ENCODE data around the gene DAPK2. TPM values are rescaled to one million over a fixed set of nuclear protein-coding genes. Genes with fewer than 3 reads are reported as not detected.

The DAPK2 gene
- total and polyA plus RNA-seq, 2 of the 13 experiments (the other 11 are each of a cell fraction or from before 2014, with no cell fraction given), result 0.33 to 0.63 TPM

DNA sequence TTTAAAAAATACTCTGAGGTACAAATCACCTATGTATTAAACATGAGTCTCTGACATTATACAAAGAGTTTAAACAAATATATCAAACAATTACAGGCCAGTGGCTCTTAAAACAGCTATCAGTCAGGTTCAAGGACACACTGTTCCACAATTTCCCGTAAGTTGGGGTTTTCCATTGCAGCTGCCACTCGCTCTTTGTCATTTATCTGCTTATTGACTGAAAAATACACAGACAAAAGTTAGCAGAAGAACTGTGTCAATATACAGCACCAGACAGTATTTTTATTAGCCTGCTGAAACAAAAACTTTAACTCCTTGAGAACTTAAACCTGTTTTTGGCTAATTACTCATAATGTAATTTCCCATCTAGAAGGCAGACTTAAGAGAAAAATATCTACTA lies 26.5 kb upstream of the DAPK2 start (continued):
- TF ChIP-seq, protein P1, sequence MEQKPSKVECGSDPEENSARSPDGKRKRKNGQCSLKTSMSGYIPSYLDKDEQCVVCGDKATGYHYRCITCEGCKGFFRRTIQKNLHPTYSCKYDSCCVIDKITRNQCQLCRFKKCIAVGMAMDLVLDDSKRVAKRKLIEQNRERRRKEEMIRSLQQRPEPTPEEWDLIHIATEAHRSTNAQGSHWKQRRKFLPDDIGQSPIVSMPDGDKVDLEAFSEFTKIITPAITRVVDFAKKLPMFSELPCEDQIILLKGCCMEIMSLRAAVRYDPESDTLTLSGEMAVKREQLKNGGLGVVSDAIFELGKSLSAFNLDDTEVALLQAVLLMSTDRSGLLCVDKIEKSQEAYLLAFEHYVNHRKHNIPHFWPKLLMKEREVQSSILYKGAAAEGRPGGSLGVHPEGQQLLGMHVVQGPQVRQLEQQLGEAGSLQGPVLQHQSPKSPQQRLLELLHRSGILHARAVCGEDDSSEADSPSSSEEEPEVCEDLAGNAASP (CRISPR knock-in tag; IDR thresholded peaks at IDR 0.05; ENCODE audit: borderline replicate concordance), result peak; percentile 91
- TF ChIP-seq MAZ (IDR thresholded peaks at IDR 0.05; ENCODE audit: borderline replicate concordance, low read depth, low read length) (no peak), MAZ (CRISPR knock-in tag; IDR thresholded peaks at IDR 0.05; ENCODE audit: low read depth) (no peak), POLR2A (IDR thresholded peaks at IDR 0.05; ENCODE audit: insufficient read depth in 1 of 2, low read depth in 2 of 2, low read length in 2 of 2) (no peak), SNAPC4 (CRISPR knock-in tag; IDR thresholded peaks at IDR 0.05) (no peak), HIVEP1 (CRISPR knock-in tag; IDR thresholded peaks at IDR 0.05) (no peak), PPARG (CRISPR knock-in tag; conservative IDR thresholded peaks at IDR 0.05) (peak; percentile 85), MBD4 (IDR thresholded peaks at IDR 0.05; ENCODE audit: borderline replicate concordance, low read length) (no peak), MED13 (CRISPR knock-in tag; IDR thresholded peaks at IDR 0.05) (no peak), ZNF441 (CRISPR knock-in tag; IDR thresholded peaks at IDR 0.05; ENCODE audit: borderline replicate concordance) (no peak), POLR2G (IDR thresholded peaks at IDR 0.05; ENCODE audit: low read depth, low read length) (no peak), ZMAT5 (CRISPR knock-in tag; IDR thresholded peaks at IDR 0.05; ENCODE audit: borderline replicate concordance, low read depth) (no peak), WIZ (CRISPR knock-in tag; IDR thresholded peaks at IDR 0.05) (no peak), MTF2 (CRISPR knock-in tag; IDR thresholded peaks at IDR 0.05; ENCODE audit: borderline replicate concordance) (no peak), STAT5B (CRISPR knock-in tag; IDR thresholded peaks at IDR 0.05) (no peak), PHF5A (CRISPR knock-in tag; IDR thresholded peaks at IDR 0.05; ENCODE audit: low read depth, unreplicated experiment) (no peak), CREM (IDR thresholded peaks at IDR 0.05) (peak; percentile 85), CREM (CRISPR knock-in tag; IDR thresholded peaks at IDR 0.05) (no peak), RAD21 (CRISPR knock-in tag; IDR thresholded peaks at IDR 0.05) (no peak), ATF3 (CRISPR knock-in tag; IDR thresholded peaks at IDR 0.05) (0 out of 2 replicates have a peak, but pooled peaks have one; percentile 22), KDM1A (CRISPR knock-in tag; IDR thresholded peaks at IDR 0.05) (no peak)
- TF ChIP-seq, protein P2, sequence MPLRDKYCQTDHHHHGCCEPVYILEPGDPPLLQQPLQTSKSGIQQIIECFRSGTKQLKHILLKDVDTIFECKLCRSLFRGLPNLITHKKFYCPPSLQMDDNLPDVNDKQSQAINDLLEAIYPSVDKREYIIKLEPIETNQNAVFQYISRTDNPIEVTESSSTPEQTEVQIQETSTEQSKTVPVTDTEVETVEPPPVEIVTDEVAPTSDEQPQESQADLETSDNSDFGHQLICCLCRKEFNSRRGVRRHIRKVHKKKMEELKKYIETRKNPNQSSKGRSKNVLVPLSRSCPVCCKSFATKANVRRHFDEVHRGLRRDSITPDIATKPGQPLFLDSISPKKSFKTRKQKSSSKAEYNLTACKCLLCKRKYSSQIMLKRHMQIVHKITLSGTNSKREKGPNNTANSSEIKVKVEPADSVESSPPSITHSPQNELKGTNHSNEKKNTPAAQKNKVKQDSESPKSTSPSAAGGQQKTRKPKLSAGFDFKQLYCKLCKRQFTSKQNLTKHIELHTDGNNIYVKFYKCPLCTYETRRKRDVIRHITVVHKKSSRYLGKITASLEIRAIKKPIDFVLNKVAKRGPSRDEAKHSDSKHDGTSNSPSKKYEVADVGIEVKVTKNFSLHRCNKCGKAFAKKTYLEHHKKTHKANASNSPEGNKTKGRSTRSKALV (CRISPR knock-in tag; IDR thresholded peaks at IDR 0.05), result no peak
- TF ChIP-seq, protein P3, sequence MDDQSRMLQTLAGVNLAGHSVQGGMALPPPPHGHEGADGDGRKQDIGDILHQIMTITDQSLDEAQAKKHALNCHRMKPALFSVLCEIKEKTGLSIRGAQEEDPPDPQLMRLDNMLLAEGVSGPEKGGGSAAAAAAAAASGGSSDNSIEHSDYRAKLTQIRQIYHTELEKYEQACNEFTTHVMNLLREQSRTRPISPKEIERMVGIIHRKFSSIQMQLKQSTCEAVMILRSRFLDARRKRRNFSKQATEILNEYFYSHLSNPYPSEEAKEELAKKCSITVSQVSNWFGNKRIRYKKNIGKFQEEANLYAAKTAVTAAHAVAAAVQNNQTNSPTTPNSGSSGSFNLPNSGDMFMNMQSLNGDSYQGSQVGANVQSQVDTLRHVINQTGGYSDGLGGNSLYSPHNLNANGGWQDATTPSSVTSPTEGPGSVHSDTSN (CRISPR knock-in tag; IDR thresholded peaks at IDR 0.05; ENCODE audit: borderline replicate concordance), result no peak

Measured in HepG2 (cell line).